GM21737 (cell line): ENCODE measurements around the gene FLRT1.

ENCODE experiments used
- ATAC-seq: cut with Tn5 transposase; IDR thresholded peaks from one replicate; pipeline ENCODE4 v1.9.1; 2021; ENCODE audit warnings: mild to moderate bottlenecking, moderate library complexity; ENCODE audit not compliant: unreplicated experiment

FLRT1 gene

DNA sequence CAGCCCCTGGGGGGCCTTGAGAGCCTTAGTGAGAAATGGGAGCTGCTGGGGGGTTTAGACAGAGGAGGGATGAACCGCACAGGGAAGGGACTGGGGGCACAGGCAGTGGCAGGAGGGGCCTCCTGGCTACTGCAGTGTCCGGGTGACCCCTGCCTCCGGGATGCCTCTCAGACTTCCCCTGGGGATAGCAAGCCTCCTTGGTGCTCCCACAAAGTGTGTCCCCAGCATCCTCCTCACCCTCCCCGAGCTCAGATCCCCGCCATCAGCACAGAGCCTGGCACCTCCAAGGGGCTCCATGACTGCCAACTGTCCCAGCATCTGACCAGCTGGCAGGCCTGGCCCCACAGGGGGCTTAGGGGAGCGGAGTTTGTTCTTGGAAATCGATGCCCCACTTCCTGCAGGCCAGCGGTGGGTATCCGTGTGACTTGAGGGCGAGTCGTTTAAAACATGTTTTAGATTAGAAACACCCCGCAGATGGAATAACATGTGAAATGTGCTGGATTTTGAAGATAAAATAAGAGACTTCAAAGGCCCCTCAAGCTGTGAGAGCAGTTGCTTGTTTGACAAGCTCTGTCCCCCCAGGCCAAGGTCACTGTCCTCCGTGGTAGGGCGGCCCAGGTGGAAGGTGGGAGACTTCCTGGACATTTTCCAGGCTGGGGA is 13.5 kb upstream of the FLRT1 start:
- no peak for ATAC-seq

DNA sequence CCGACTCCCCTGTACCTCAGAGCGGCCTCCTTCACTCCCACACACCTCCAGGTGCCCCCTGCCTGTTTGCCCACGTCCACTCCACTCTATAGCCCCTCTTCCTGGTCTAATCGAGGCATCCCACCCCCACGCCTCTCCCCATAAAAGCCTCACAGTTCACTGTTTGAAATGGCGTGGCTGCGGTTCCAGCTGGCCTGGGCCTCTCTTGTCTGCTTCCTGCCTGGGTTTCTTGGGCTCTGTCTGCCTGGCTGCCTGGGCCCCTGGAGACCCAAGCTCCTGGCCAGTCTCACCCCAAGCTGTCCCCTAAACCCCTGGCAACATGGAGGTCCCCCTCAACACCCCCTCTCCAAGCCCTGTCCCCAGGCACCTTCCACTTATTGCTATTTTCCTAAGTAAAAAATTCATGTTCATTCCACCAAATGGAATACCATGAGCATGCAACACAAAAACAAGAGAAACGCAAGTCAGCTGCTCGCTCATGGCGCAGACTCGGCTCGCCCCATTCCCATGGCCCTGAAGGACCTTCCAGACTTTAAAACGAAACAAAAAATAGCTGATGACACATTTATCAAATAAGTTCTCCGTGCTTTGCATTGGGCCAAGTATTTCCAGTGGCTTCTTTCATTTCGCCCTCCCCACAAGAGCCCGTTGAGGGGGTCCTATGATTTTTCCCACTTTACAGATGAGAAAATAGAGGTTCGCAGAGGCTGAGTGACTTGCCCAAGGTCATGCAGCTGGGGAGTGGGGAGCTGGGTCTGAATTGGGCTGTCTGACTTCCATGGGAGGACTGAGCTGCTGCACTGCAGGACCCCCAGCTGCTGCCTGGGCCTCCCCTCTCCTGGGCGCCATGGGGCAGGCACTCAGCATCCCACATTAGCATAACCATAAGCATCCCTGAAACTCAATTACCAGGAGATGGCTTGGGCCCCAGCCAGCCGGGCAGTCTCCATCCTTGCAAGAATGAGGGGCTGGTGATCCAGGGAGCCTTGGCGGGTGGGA is 11.7 kb upstream of the FLRT1 start:
- no peak for ATAC-seq

DNA sequence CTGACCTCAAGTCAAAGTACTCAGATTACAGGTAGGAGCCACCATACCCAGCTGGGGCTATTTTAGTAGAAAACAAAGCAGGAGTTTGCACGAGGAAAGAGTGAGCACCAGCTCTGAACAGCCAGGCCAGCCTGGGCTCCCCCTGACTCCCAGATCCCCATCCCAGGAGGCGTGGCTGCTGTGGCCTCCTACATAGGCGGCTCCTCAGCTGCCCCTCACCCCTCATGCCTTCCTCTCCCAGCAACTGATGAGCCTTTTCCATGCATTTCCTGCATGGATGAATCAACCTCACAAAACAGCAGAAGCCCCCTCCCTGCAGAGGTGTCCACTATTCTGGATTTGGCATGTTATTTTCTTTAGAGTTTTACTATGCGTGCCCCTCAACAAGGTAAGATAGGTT is 10.5 kb upstream of the FLRT1 start:
- no peak for ATAC-seq

DNA sequence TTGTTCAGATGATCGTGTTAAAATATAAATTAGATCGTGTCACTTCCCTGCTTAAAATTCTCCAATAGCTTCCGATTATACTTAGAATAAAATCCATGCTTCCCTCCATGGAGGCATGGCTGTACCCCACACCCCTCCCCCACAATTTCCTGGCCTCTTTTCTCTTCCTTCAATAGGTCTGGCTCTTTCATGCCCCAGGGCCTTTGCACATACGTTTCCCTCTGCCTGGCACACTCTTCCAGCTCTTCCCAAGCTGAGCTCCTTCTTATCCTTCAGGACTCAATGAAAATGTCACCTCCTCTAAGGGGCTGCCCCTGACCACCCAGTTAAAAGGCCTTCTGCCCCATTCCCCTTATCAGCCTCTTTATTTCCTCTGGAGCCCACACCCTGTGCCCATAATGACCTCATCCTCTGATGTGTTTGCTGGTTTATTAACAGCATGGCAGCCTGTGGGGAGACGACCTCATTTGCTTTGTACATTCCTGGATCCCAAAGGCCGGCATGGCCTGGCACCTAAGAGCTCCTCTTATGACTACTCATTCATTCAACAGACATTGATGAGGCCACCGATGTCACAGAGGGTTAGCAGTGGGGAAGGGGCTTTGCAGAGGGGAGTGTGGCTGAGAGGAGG is 9.0 kb upstream of the FLRT1 start:
- ATAC-seq, result no peak

DNA sequence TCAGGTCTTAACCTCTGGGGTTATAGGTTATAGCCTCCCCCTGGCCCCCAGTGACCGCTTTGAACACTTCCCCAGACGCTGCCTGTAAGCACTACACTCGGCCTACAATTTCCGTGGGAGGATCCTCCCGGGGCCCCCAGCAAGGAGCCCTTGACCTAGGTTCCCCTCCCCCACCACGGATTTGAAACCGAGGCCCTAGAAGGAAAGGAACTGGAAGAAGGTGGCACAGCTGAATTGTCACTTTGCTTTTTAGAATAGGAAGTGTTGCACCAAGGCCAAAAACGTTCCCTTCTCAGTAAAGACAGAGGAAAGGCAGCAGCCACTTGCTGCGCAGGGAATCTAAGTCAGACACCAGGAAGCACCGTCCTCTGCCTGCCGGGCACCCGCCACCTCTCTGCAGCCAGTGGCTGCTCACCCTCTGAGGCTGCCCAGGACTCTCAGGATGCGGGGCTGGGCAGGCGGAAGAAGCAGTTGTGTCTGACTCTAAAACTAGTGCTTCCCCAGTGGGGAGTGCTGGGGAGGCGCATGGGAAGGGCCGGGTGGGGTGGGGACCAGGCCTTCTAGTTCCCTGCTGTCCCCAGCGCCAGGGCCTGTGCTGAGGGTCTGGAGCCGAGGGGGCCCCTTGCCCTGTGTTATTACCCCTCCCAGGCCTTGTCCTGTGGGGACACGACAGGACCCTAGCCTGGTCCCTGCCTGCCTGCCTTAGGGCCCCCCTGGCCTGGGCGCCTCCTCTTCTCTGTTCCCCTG is 7.9 kb upstream of the FLRT1 start:
- ATAC-seq, result no peak

DNA sequence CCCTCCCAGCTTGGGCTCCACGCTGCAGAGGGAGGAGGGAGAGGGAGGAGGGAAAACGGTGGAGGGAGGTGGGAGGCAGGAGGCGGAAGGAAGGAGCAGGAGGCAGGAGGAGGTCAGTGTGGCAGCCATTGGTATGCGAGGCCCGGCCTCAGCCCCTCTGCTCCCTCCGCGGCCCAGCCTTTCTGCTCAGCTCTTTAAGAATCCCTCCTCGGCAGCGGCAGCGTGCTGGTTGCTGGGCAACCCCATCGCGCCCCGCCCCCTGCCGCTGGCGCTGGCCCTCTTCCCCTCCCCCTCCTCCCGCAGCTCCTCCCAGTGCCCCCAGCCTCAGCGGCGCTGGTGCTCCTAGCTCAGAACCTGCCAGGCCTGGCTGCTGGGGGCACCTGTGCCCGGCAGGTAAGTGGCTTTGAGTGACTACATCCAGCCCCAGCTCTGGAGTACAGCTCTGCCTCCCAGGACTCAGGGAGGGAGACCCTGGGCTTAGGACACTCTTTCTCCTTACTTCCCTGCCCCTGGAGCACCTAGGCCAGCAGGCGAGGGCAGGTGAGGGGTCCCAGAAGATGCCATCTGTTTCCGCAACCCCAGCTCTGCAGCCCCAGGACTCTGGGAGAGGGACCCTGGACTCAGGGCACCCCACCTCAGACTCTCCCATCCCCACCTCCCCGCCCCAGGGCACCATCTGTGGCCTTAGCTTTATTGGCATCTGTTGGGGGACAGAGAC is 7.2 kb upstream of the FLRT1 start:
- ATAC-seq, result no peak

DNA sequence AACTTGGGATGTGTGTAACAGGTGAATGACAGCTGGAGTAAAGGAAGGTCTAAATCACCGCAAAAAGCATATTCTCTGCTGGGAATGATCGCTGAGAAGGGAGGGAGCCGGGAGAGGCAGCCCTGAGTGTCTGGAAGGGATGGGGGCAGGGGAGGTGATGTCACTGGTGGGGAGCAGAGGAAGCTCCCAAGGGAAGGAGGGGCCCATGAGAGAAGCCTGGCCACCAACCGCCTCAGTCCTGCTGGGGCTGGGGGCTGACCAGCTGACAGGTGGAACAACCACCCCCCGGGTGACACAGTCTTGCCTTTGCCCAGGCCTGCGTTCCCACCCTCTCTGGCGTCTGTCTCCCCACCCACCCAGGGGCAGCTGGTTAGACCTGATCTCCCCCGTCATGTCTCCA is 6.0 kb upstream of the FLRT1 start:
- ATAC-seq, result no peak

DNA sequence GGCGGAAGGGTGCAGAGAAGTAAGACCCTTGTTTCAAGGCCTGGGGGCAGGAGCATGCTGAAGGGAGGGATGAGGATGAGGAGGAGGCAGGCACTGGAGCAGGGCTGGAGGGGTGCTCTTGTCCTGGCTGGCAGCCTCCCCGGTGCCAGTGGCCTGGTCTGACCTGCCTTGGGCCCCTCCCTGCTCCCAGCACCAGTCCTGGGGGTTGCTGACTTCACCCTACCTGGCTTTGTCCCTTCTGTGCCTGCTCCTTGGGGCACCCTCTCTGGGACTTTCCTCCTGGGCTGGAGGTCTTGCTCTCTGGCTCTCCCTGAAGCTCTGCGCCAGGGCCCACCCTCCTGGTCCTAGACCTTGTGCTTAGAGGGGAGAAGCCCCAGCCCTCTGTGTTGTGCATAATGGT is 4.7 kb upstream of the FLRT1 start:
- ATAC-seq, result no peak

DNA sequence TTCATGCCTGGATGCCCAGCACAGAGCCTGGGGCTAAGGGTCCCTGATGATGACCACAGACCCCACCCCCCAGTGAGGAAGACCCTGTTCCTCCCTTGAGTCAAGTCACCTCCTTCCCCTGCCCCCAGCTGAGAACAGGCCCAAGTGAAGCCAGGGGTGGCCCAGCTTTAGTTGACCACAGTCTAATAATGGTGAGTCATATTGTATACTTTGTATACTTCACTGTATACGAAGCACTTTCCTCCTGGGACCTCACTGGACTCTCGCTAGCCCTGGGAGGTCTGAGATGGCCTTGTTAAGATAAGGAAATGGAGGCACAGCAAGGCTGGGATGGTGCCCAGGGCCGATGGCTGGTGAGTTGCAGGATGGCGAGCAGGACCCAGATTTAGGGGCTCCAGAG is 3.7 kb upstream of the FLRT1 start:
- no peak for ATAC-seq

DNA sequence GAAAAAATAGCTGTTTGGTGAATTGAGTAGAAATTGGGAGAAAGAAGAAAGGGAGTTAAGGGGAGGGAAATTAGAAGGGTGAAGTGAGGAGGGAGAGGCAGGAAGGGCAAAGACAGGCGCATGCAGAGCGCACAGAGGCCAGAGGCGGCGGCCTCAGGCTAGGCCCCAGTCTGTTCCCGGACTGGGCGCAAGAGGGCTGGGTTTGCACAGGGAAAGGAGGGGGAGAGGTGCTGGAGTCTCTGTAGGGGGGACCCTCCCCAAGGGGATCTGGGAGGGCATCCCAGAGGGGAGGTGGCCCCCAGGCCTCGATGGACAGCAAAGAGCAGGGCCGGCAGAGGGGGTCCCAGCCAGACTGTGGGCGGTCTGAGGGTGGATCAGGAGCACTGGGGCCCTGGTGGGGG is 1.3 kb upstream of the FLRT1 start:
- no peak for ATAC-seq

DNA sequence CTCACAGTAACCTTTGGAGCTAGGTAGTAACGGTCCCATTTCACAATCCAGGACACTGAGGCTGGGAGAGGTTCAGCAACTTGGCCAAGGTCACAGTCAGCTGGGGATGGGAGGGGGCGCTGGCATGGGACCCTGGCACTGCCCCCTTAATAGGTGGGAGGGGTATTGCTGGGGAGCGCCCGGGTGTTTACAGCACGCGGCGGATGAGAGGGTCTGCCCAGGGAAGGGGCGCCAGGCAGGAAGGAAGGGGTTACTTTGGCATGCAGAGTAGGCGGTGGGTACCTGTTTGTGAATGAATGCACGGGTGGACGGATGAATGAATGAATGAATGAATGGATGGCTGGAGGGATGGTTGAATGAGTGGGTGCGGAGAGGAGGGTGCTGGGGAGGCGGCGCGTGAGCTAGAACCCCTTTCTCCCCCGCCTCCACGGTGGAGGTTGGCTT is 628 bp upstream of the FLRT1 start:
- no peak for ATAC-seq

DNA sequence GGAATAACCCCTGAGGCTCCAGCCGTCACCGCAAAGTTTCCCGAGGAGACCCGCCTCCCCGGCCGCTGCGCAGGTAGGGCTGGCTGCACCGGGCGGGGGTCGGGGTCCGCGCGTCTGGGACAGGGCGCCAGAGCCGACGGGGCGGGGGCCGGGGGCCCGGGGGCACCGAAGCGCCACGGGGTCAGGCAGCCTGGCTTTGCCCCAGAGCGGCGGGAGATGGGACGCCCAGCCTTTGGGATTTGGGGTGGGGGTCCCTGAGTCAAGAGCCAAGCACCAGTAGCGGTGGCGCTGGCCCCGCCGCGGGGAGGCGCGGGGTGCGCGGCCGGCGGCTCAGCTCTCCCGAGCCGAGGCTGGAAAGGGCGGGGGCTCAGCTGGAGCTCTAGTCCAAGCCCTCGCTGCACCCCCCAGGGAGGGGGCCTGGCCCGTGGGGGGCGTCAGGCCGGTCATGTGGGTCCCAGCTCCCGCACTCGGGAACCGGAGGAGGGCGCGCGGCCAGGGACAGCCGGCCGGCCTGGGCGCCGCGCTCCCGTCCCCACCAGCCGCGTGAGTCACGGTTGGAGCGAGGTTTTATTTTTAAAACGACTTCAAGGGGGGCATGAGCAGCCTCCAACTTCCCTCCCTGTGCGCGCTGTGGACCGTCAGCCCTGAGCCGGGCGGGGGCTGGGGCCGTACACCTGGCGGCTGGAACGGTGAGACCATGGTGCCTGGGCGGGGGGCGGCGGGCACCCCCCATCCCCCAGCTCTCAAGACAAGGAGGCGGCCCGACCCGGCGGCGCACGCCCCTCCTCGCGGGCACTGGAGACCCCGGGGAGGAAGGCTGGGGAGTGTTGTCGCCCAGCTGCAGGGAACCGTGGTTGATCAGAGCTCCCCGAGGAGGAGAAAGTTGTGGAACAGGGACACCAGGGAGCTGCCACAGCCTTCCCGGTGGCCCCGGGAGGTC is 626 bp downstream of the FLRT1 start:
- ATAC-seq, result no peak

DNA sequence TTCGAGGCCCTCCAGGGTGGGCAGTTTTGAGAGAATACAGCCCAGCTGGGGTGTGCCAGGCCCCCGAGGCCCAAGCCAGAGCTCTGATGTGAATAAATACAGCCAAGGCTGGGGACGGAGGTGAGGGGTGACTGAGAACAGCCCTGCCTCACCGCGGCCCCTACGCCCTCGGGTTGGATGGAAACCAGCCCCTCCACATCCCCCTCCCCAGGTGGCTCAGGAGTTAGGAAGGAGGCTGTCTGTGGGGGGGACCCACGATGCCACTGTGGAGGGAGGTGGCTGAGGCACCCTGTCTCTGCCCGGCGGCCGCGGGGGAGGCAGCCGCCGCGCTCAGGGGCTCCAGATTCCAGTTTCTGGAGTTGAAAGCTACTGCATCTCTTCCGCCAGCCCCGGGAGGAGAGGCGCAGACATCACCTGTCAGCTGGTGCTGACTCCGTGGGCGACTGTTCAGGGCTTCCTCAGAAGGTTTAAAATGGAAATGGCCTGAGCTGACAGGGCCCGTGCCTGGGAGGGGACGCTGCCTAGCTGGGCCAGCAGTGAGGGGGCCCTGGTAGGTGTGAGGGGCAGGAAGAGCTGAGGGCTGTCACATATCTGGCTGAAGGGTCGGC is 1.4 kb downstream of the FLRT1 start:
- ATAC-seq, result no peak

DNA sequence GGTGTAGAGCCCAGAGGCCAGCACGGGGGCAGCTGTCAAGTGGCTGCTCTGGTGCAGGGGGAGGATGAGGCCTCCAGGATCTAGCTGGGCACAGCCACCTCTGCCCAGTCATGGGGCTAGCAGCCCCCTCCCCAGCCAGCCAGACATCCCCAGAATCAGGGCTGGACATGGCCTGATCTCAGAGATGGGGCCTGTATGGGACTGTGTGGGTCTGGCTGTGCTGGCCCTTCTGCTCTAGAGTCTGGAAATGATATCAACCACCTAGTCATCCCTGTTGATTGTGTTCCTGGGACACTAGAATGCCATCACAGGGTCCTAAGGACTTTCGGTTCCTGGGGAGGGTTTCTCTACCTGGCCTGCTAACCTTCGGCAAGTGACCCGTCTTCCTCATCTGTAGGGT is 2.8 kb downstream of the FLRT1 start:
- ATAC-seq, result no peak

DNA sequence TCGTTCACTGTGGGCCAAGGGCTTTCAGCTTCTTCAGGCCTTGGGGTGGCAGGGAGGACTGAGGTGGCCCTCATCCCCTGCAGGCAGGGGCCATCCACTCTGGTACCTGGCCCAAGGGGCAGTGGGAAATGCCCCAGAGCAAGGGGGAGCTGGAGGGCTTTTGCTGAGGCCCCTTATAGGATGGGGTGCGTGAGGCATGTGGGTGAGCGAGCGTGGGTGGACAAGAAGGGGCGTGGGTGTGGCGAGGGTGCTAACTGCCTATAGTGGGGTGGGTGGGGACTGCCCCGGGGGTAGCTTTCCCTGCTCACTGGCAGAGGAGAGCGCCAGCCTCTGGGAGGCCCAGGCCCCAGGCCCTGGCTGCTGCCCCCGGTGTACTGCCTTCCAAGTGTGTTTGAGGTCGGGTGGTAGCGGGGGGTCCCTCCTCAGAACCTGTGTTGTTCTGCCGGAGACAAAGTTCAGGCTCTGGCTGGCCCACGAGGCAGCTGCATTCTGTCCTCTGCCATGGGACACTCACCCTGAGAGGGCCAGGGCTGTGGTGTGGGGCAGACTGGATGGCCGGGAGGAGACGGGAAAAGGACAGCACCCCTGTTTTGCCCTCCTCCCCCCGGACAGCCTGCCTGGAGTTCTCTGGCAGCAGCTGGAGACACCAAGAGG is 3.4 kb downstream of the FLRT1 start:
- no peak for ATAC-seq

DNA sequence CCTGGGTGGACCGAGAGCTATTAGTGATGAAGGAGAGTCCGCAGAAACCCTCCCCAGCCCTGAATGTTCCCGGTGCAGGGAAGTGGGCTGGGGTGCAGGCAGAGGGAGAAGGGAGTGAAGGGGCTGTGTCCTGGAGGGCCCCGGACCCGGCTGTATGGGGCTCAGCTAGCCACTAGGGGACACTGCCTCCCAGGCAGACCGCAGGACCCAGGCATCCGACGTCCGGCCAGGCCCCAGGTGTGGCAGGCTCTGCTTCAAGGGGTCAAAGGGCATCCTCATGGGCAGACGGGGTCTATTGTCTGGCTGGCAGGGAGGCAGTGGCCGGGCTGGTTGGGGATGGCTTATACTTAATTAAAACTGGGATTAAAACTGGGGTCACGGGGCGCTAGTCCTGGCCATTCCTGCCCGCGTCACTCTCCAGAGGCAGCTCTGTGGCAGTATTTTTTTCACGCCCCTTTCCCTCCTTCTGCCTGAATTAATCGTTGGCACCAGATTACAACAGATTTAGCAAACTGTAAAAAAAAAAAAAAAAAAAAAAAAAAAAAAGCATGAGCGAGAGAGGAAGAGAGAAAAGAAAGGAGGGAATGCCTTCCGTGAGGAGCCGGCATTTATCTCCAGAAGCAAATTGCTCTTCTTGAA is 5.1 kb downstream of the FLRT1 start:
- ATAC-seq, result no peak

DNA sequence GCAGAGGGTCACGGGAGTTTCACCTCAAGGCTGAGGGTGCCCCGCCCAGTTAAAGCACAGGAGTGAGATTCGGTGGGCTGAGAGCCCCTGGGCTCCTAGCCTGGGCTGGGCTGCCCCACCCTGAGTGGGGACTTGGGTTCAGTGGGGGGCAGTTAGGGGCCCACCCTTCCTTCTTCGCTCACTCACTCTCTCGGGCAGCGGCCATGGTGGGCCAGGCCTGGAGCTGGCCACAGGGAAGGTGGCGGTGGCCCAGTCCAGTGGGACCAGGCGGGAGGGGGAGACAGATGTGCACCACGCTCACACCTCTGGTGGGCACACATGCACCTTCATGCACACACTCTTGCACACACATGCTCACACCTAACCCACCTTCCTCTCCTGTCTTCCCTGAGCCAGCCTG is 6.1 kb downstream of the FLRT1 start:
- ATAC-seq, result no peak

DNA sequence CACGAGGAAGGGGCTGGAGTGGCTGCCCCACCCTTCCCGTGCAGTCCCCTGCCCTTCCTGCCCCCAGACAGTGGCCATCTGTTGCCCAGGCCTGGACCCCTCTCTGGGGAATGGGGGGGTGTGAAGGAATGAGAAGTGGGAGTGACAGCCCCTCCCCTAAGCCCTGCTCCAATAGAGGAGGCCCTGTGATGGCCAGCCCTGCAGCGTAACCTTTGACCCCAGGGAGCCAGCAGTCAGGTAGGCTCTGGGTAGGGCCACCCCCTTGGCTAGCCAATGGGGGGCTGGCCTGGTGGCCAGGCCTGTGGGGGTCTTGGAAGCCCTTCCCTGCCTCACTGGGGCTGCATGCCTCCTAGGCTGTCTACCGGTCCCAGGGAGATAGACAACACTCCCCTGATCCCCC is 6.6 kb downstream of the FLRT1 start:
- ATAC-seq, result no peak
